GM21825 (cell line): ENCODE measurements around the gene PADI2.

Source experiments
- ATAC-seq: cut with Tn5 transposase; IDR thresholded peaks from one replicate; pipeline ENCODE4 v1.9.1; 2021; ENCODE audit warnings: mild to moderate bottlenecking, moderate library complexity; ENCODE audit not compliant: unreplicated experiment

The PADI2 gene

GRCh38 chr1:17059391-17060305 is 59.6 kb downstream of the PADI2 start:
- ATAC-seq: no peak

- ATAC-seq: no peak
Measured at GRCh38 chr1:17056551-17056950, 62.7 kb downstream of the PADI2 start.

GRCh38 chr1:17055801-17056200 is 63.5 kb downstream of the PADI2 start:
- ATAC-seq: no peak

- peak; percentile 91 for ATAC-seq
Measured at GRCh38 chr1:17053685-17054410, 65.4 kb downstream of the PADI2 start, which contains the start of gene SDHB. Gene SDHB, minus strand, starts transcription at chr1:17054032. Its CDS starts 13 bp downstream, at chr1:17054019.

GRCh38 chr1:17053086-17053684 is 66.1 kb downstream of the PADI2 start:
- ATAC-seq: no peak

- no peak for ATAC-seq
Measured at GRCh38 chr1:17052641-17053040, 66.6 kb downstream of the PADI2 start.

GRCh38 chr1:17052038-17052437 is 67.2 kb downstream of the PADI2 start:
- no peak for ATAC-seq

GRCh38 chr1:17047924-17048323 is 71.3 kb downstream of the PADI2 start:
- no peak for ATAC-seq

GRCh38 chr1:17046334-17046657 is 73.0 kb downstream of the PADI2 start:
- ATAC-seq: no peak

GRCh38 chr1:17045634-17046333 is 73.5 kb downstream of the PADI2 start:
- no peak for ATAC-seq

- ATAC-seq: no peak
Measured at GRCh38 chr1:17045150-17045549, 74.1 kb downstream of the PADI2 start.

GRCh38 chr1:17043676-17044075 is 75.6 kb downstream of the PADI2 start:
- ATAC-seq: no peak

GRCh38 chr1:17040135-17040534 is 79.1 kb downstream of the PADI2 start:
- ATAC-seq: no peak

GRCh38 chr1:17039522-17039921 is 79.7 kb downstream of the PADI2 start:
- ATAC-seq: no peak

GRCh38 chr1:17033481-17033880 is 85.8 kb downstream of the PADI2 start:
- ATAC-seq: no peak

- no peak for ATAC-seq
Measured at GRCh38 chr1:17032741-17033140, 86.5 kb downstream of the PADI2 start.

GRCh38 chr1:17031436-17031835 is 87.8 kb downstream of the PADI2 start:
- no peak for ATAC-seq

GRCh38 chr1:17030206-17030605 is 89.0 kb downstream of the PADI2 start:
- no peak for ATAC-seq

- ATAC-seq: no peak
Measured at GRCh38 chr1:17028662-17029188, 90.5 kb downstream of the PADI2 start.

- no peak for ATAC-seq
Measured at GRCh38 chr1:17027900-17028299, 91.4 kb downstream of the PADI2 start.

- no peak for ATAC-seq
Measured at GRCh38 chr1:17027403-17027802, 91.8 kb downstream of the PADI2 start.
